Spleen (tissue), 11 donors: ENCODE results near the gene LST1. TPM values are rescaled to one million over a fixed set of nuclear protein-coding genes. Genes with fewer than 3 reads are reported as not detected.
"Not testable (repeated sequence)": the region's sequence is repeated elsewhere in the genome, so short reads cannot be mapped to it uniquely, and the experiment has no call there.

Experiments
- DNase-seq: peaks from one replicate; pipeline ENCODE4 v3.0.0-alpha.2; 2020
- H3K27ac ChIP-seq, 8 donors: fragments of 200-600 bp; sonication (generic) in 7 of 8; 1 replicate in 4 of 8; 2 replicates in 4 of 8; pipeline versions ENCODE4 v1.5.0 to v1.8.0; 2016 to 2021; ENCODE audit warnings: inconsistent platforms in 4 of 8, mild to moderate bottlenecking in 4 of 8, moderate library complexity in 1 of 8
- H3K27me3 ChIP-seq, 7 donors: fragments of 200-600 bp; sonication (generic) in 6 of 7; replicated peaks in 1 of 7; 1 replicate in 4 of 7; 2 replicates in 3 of 7; pipeline versions ENCODE4 v1.5.0 to v1.8.0; 2016 to 2021; ENCODE audit warnings: inconsistent platforms in 3 of 7, mild to moderate bottlenecking in 1 of 7
- H3K36me3 ChIP-seq, 6 donors: fragments of 200-600 bp; sonication (generic) in 5 of 6; 1 replicate in 4 of 6; 2 replicates in 2 of 6; pipeline versions ENCODE4 v1.5.0 to v1.8.0; 2016 to 2021; ENCODE audit warnings: inconsistent platforms in 2 of 6
- H3K4me1 ChIP-seq, 6 donors: fragments of 200-600 bp; sonication (generic) in 5 of 6; 1 replicate in 3 of 6; 2 replicates in 3 of 6; pipeline versions ENCODE4 v1.5.0 to v1.8.0; 2016 to 2021; ENCODE audit warnings: inconsistent platforms in 3 of 6
- H3K4me3 ChIP-seq, 8 donors: fragments of 200-600 bp; sonication (generic) in 7 of 8; 1 replicate in 4 of 8; 2 replicates in 4 of 8; pipeline versions ENCODE4 v1.5.0 to v1.8.0; 2016 to 2021; ENCODE audit warnings: inconsistent platforms in 4 of 8, mild to moderate bottlenecking in 4 of 8, moderate library complexity in 2 of 8
- H3K9me3 ChIP-seq, 8 donors: fragments of 200-600 bp; sonication (generic) in 7 of 8; 1 replicate in 4 of 8; 2 replicates in 4 of 8; pipeline versions ENCODE4 v1.5.0 to v1.8.0; 2016 to 2021; ENCODE audit warnings: inconsistent platforms in 4 of 8
- POLR2A ChIP-seq, 3 donors: fragments of 450-650 bp; IDR thresholded peaks; one replicate each; pipeline ENCODE4 v1.5.1; 2017; ENCODE audit warnings: antibody characterized with exemption in 3 of 3, mild to moderate bottlenecking in 1 of 3
- POLR2AphosphoS5 ChIP-seq, 3 donors: sonication (generic); formaldehyde crosslinking; IDR thresholded peaks; one replicate each; pipeline ENCODE4 v1.5.1; 2017; ENCODE audit warnings: antibody characterized with exemption in 3 of 3
- WGBS, 5 donors: extraction: QIAGEN DNeasy Blood & Tissue Kit in 3 of 5; methylation state at CpG; one replicate each; pipeline versions ENCODE4 v1.1.5 to v1.1.7; 2013 to 2018; 5-methylcytosine and 5-hydroxymethylcytosine counted together
- intact Hi-C: fragments of 100-400 bp; cut with DNase I; formaldehyde crosslinking; loops from one replicate; pipeline ENCODE4 v1.15.0; 2023; ENCODE audit warnings: low total_unique reads
- polyA plus RNA-seq, 3 donors: library from polyadenylated mRNA; stranded (reverse); fragments of 200-250 nt; gene quantifications; one replicate each; pipeline ENCODE4 v1.2.1, GENCODE V29; 2013
- total RNA-seq, 7 donors: library from RNA; depleted of rRNA in 3 of 7; stranded (reverse); fragments of >200 nt in 3 of 7; fragmentation: NEBNext Ultra II Directional in 4 of 7; extraction: Animal tissue kit (Norgen Biotek cat#: 25700) in 4 of 7; gene quantifications; one replicate each; pipeline versions ENCODE4 v1.1.0 to v1.2.1, GENCODE V29; 2016 to 2021
- TF ChIP-seq, protein P1 (sequence below), 11 experiments: fragments of 200-600 bp in 7 of 11; fragments of 450-650 bp in 4 of 11; sonication (generic) in 4 of 11; IDR thresholded peaks in 8 of 11; conservative IDR thresholded peaks in 3 of 11; 1 replicate in 7 of 11; 2 replicates in 4 of 11; pipeline versions ENCODE4 v1.4.0 to v1.8.0; 2016 to 2021; ENCODE audit warnings: antibody characterized with exemption in 11 of 11, inconsistent platforms in 4 of 11, mild to moderate bottlenecking in 1 of 11
- donor health status: healthy with polysubstance abuse.
- donor health status: DM: no; HTN: no; CAD: no; lungs with moderate emphysema.
- donor health status: DM: no; HTN: no; CAD: no.
- donor health status: Bipolar disorder and iron deficiency.
- donor health status: healthy.
- donor health status: DM: no; HTN: no; CAD: no.
- donor health status: DM: yes; HTN: yes; CAD: no.

The LST1 gene
- total and polyA plus RNA-seq, 10 donors: 128 to 268 (median 208) TPM

DNA sequence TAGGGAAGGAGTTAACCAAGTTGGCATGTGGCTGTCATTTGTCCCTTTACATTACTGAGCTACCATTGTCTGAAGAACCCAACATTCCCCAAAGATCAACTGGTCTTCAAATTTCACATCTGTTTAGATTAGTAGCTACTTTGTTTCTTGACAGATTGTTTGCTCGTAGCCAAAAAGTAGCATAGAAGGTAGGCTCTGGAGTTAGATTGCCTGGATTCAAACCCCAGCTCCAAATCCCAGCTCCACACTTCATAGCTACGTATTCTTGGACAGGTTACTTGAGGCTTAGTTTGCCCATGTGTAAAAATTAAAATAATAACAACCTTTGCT is 37.6 kb upstream of the LST1 start:
- TF ChIP-seq, protein P1, sequence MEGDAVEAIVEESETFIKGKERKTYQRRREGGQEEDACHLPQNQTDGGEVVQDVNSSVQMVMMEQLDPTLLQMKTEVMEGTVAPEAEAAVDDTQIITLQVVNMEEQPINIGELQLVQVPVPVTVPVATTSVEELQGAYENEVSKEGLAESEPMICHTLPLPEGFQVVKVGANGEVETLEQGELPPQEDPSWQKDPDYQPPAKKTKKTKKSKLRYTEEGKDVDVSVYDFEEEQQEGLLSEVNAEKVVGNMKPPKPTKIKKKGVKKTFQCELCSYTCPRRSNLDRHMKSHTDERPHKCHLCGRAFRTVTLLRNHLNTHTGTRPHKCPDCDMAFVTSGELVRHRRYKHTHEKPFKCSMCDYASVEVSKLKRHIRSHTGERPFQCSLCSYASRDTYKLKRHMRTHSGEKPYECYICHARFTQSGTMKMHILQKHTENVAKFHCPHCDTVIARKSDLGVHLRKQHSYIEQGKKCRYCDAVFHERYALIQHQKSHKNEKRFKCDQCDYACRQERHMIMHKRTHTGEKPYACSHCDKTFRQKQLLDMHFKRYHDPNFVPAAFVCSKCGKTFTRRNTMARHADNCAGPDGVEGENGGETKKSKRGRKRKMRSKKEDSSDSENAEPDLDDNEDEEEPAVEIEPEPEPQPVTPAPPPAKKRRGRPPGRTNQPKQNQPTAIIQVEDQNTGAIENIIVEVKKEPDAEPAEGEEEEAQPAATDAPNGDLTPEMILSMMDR (IDR thresholded peaks at IDR 0.05 in 8 of 11, conservative IDR thresholded peaks at IDR 0.05 in 3 of 11): no peak
- TF ChIP-seq POLR2A (IDR thresholded peaks at IDR 0.05) (no peak), POLR2AphosphoS5 (IDR thresholded peaks at IDR 0.05) (no peak)
- intact Hi-C loops: no loop called here
- Histone ChIP-seq H3K9me3 (no peaks in the 10 kb centered on the region), H3K27ac (peak overlapping the region; percentile 69 to 92 (median 87)), H3K36me3 (peaks cover 0 to 34% (median 5%) of the 10 kb centered on the region in 6 donors), H3K4me3 (peak overlapping the region in 3 of 8 donors; percentile 48 to 73 (median 51)), H3K4me1 (peaks cover 17 to 78% (median 60%) of the 10 kb centered on the region in 6 donors), H3K27me3 (no peaks in the 10 kb centered on the region)
- DNase-seq: no peak
- WGBS, 5 donors: 89 to 95% (median 93%) methylated on average over 2 of the region's 2 CpGs

DNA sequence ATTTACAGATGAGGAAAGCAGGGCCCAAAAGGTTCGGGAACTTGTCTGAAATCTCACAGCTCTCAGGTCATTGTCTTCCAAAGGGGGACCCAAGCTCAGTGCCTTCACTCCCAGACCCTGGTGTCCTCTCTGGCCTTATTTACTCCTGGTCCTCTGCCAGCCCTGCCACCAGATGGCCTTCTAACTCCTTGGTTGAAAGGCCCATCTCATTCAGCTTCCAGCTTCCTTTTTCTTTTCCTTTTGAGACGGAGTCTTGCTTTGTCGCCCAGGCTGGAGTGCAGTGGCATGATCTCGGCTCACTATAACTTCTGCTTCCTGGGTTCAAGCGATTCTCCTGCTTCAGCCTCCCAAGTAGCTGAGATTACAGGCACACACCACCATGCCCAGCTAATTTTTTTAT is 34.7 kb upstream of the LST1 start:
- Histone ChIP-seq H3K4me1 (peaks cover 23 to 97% (median 70%) of the 10 kb centered on the region in 6 donors), H3K36me3 (peaks cover 0 to 44% (median 5%) of the 10 kb centered on the region in 6 donors), H3K27ac (peak overlapping the region in 7 of 8 donors; percentile 3 to 70 (median 54))
- H3K27me3 ChIP-seq, H3K4me3 ChIP-seq, intact Hi-C loops, H3K9me3 ChIP-seq: not testable (repeated sequence)
- peak; percentile 90 for DNase-seq
- 11 to 18% (median 14%) methylated on average over 5 of the region's 5 CpGs for WGBS, 5 donors
- TF ChIP-seq, protein P1 (IDR thresholded peaks at IDR 0.05 in 8 of 11, conservative IDR thresholded peaks at IDR 0.05 in 3 of 11): peak; percentile 51 to 90 (median 77)
- peak in 1 of 3 donors; percentile 74 for TF ChIP-seq POLR2AphosphoS5 (IDR thresholded peaks at IDR 0.05)

DNA sequence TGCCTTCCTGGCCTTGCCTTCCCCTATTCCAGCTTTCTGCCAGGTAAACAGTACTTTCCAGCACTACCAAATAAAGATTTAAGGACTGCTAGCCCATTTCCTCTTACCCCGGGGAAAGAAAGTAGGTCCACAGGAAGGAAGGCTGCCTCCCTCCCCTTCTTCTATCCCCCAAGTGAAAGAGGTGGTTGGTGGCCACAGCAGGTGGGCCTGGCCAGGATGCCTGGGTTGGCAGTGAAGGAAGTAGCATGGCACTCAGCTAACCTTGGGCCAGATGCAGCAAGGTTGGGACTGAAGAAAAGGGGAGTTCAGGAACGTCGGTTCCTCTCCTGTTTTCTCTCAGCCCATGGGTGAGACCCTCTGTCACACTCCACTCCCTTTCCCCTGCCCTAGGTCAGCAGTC is 29.8 kb upstream of the LST1 start:
- H3K36me3 ChIP-seq: peaks cover 0 to 39% (median under 1%) of the 10 kb centered on the region in 6 donors
- H3K4me1 ChIP-seq: peaks cover 55 to 99% (median 78%) of the 10 kb centered on the region in 6 donors
- no peaks in the 10 kb centered on the region for H3K27me3 ChIP-seq
- DNase-seq: no peak
- intact Hi-C loops: no loop called here
- H3K9me3 ChIP-seq: no peaks in the 10 kb centered on the region
- H3K4me3 ChIP-seq: no peak overlapping the region
- TF ChIP-seq, protein P1 (IDR thresholded peaks at IDR 0.05 in 8 of 11, conservative IDR thresholded peaks at IDR 0.05 in 3 of 11): no peak
- TF ChIP-seq POLR2AphosphoS5 (IDR thresholded peaks at IDR 0.05): peak in 2 of 3 donors; percentile 61 to 63
- 18 to 38% (median 25%) methylated on average over 3 of the region's 3 CpGs for WGBS, 5 donors
- peak overlapping the region in 5 of 8 donors; percentile 8 to 71 (median 40) for H3K27ac ChIP-seq

DNA sequence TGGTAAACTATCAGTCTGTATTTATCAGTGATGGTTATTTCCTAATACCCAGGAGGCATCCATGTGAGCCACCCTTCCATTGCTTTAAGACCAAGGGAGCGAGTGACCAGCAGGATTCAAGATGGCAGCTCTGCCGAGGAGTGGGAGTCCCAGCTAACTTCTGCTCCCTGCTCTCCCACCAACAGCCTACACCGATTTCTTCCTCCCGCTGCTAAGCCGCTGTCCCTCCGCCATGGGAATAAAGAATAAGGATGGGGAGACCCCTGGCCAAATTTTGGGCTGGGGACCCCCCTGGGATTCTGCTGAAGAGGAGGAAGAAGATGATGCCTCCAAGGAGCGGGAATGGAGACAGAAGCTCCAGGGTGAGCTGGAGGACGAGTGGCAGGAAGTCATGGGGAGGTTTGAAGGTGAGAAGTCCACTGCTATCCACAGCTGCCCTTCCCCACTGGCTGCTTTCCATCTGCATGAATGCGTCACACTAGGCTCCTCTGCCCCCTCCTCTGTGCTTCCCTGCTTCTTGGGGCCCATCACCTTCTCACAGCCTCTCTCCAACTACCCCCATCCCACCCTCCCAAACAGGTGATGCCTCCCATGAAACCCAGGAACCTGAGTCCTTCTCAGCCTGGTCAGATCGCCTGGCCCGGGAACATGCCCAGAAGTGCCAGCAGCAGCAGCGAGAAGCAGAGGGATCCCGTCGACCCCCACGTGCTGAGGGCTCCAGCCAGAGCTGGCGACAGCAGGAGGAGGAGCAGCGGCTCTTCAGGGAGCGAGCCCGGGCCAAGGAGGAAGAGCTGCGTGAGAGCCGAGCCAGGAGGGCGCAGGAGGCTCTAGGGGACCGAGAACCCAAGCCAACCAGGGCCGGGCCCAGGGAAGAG is 28.4 kb upstream of the LST1 start:
- DNase-seq: peak; percentile 85
- peaks cover 66 to 99% (median 79%) of the 10 kb centered on the region in 6 donors for H3K4me1 ChIP-seq
- peak overlapping the region in 7 of 8 donors; percentile 1 to 64 (median 26) for H3K4me3 ChIP-seq

More for the DNA sequence above, 28.4 kb upstream of the LST1 start:
- peak overlapping the region; percentile 75 to 92 (median 90) for H3K27ac ChIP-seq
- no peaks in the 10 kb centered on the region for H3K9me3 ChIP-seq
- H3K27me3 ChIP-seq: no peaks in the 10 kb centered on the region
- peaks cover 0 to 38% (median 0%) of the 10 kb centered on the region in 6 donors for H3K36me3 ChIP-seq
- WGBS, 5 donors: 51 to 63% (median 56%) methylated on average over 23 to 24 of the region's 24 CpGs
- TF ChIP-seq, protein P1 (IDR thresholded peaks at IDR 0.05 in 8 of 11, conservative IDR thresholded peaks at IDR 0.05 in 3 of 11): no peak
- peak in 2 of 3 donors; percentile 51 to 65 for TF ChIP-seq POLR2AphosphoS5 (IDR thresholded peaks at IDR 0.05)
- intact Hi-C loops: no loop called here
